ENCODE results near the gene ZFHX2. TPM values are rescaled to one million over a fixed set of nuclear protein-coding genes. Genes with fewer than 3 reads are reported as not detected.

Gene ZFHX2
- total and polyA plus RNA-seq, 2 of the 13 experiments (the other 11 are each of a cell fraction or from before 2014, with no cell fraction given), result 0.17 to 0.44 TPM

DNA sequence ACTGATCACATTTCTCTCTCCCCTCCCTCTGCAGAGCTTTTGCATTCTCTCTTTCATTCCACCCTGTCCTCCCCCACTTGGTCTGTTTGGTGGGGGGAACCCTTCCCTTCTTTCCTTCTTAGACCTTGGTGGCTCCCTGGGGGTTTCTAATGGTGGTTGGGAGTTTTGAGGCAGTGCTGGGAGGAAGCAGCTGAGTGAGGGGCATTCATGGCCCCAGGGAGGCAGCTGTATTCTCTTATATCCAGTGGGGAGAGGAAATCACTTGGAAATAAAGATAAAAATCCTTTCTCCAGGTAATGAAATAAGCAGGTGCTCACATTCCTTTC lies 68.8 kb downstream of the ZFHX2 start (continued):
- TF ChIP-seq RNF2 (conservative IDR thresholded peaks at IDR 0.05; ENCODE audit: low read depth) (no peak), ZNF501 (CRISPR knock-in tag; IDR thresholded peaks at IDR 0.05) (no peak), ZNF510 (CRISPR knock-in tag; IDR thresholded peaks at IDR 0.05; ENCODE audit: low read depth) (no peak), ZNF10 (CRISPR knock-in tag; IDR thresholded peaks at IDR 0.05; ENCODE audit: borderline replicate concordance, low read depth) (no peak), RFX1 (IDR thresholded peaks at IDR 0.05) (no peak), JARID2 (CRISPR knock-in tag; IDR thresholded peaks at IDR 0.05; ENCODE audit: insufficient replicate concordance) (no peak)

DNA sequence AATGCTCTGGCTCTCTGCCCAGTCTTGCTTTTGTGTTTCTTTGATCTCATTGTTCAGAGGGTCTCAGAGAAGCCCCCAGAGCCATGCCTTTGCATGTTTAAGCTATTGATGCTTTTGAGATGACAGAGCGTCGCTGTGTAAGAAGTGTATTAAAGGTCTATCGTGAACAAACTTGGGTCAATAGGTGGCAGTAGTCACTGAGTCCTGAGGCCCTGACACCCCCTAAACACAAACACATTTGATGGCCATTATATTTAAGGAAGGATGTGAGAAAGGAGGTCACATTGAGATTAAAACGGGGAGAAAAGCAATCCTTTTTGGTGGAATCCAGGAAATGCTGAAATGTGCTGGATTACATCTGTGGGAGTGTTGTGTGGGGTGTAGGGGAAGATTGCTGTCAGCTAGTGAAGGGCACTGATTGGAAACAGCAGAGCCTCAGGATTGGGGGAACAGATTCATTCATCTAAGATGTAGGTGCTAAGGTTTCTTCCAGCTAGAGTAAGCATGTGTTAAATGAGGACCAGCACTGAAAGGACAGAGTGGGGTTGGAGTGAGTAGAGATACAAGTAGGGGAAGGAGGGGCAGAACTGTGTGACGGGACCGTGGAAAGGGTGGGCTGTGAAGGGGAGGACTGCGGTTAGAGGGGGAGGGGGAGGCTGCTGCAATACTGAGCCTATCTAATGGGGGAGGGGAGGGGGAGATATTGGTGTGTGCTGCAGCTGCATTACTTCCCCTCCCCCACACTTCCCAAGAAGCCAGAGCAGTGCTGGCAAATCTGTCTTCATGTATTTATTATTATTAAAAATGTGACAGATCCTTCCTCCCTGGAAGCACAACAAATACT lies 69.4 kb downstream of the ZFHX2 start:
- Histone ChIP-seq H3K4me3 (replicated peaks in 1 of 3; ENCODE audit: insufficient read depth in 1 of 3, low read depth in 2 of 3, low read length in 3 of 3) (no peak overlapping the region), H3K27me3 (ENCODE audit: control insufficient read depth in 1 of 2, insufficient read depth in 2 of 2, low read length in 2 of 2) (no peaks in the 10 kb centered on the region), H3K4me2 (ENCODE audit: low read depth, low read length) (no peak overlapping the region), H3K9me3 (ENCODE audit: low read length) (no peaks in the 10 kb centered on the region), H3K79me2 (ENCODE audit: insufficient read depth, low read length) (no peaks in the 10 kb centered on the region), H3K9ac (ENCODE audit: insufficient read depth, low read depth, low read length) (no peak overlapping the region), H4K20me1 (ENCODE audit: insufficient read depth, low read length) (peaks cover 10% of the 10 kb centered on the region; the same call in 1 of the 2 replicates), H3K4me1 (ENCODE audit: insufficient read depth, low read length) (peaks cover 8% of the 10 kb centered on the region), H3K36me3 (replicated peaks in 1 of 2; ENCODE audit: control insufficient read depth in 1 of 2, insufficient read depth in 2 of 2, low read length in 2 of 2) (peaks cover 36 to 72% of the 10 kb centered on the region in 2 experiments), H3K27ac (ENCODE audit: extremely low read length, insufficient read depth, low read length) (no peak overlapping the region), H2AFZ (ENCODE audit: low read length) (no peak overlapping the region)
- WGBS (ENCODE audit: low lambda C conversion rate), result 91% methylated on average over 7 of the region's 7 CpGs
- ChIA-PET CTCF (ENCODE audit: low intra/inter-chr PET ratio, low total read pairs) (interaction anchor here (3.5 to 9.7 kb wide), 2 partner anchors 58 to 78 kb away, joined by 17 to 275 read pairs; partner anchors contain the start of gene THTPA), POLR2A (interaction anchor here (1.1 to 1.5 kb wide), 3 partner anchors 13 to 79 kb away, joined by 3 to 4 read pairs (median 4); partner anchors contain the start of gene NGDN)
- FAIRE-seq (no peak), ATAC-seq (no peak), DNase-seq (ENCODE audit: low spot score) (no peak)
- intact Hi-C loops (cut with micrococcal nuclease; ENCODE audit: unreplicated experiment) (no loop called here), in situ Hi-C loops (cut with HindIII; ENCODE audit: extremely low pct_ligation_motif_present, low pct_unique_long_range_greater_than_20kb) (loop anchor here (5.0 kb wide), 1 partner anchor 75 kb away; the partner anchor contains the start of gene THTPA)
- no TSS peak for BruUV-seq (replicated peaks)
- TF ChIP-seq TOPORS (CRISPR knock-in tag; IDR thresholded peaks at IDR 0.05), result 0 out of 2 replicates have a peak, but pooled peaks have one; percentile 7
- TF ChIP-seq, protein P1, sequence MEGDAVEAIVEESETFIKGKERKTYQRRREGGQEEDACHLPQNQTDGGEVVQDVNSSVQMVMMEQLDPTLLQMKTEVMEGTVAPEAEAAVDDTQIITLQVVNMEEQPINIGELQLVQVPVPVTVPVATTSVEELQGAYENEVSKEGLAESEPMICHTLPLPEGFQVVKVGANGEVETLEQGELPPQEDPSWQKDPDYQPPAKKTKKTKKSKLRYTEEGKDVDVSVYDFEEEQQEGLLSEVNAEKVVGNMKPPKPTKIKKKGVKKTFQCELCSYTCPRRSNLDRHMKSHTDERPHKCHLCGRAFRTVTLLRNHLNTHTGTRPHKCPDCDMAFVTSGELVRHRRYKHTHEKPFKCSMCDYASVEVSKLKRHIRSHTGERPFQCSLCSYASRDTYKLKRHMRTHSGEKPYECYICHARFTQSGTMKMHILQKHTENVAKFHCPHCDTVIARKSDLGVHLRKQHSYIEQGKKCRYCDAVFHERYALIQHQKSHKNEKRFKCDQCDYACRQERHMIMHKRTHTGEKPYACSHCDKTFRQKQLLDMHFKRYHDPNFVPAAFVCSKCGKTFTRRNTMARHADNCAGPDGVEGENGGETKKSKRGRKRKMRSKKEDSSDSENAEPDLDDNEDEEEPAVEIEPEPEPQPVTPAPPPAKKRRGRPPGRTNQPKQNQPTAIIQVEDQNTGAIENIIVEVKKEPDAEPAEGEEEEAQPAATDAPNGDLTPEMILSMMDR (CRISPR knock-in tag; IDR thresholded peaks at IDR 0.05), result peak; percentile 35
- TF ChIP-seq POLR2A (IDR thresholded peaks at IDR 0.05; ENCODE audit: insufficient read depth in 1 of 2, low read depth in 2 of 2, low read length in 2 of 2), result 0 out of 4 replicates have a peak, but pooled peaks of 1 of the 2 experiments have one; percentile 26
- no peak for TF ChIP-seq ZNF768 (CRISPR knock-in tag; IDR thresholded peaks at IDR 0.05)
- TF ChIP-seq STAG1 (CRISPR knock-in tag; IDR thresholded peaks at IDR 0.05), result peak; percentile 33; the same call in 1 of the 2 replicates
- no peak for TF ChIP-seq ZNF776 (CRISPR knock-in tag; IDR thresholded peaks at IDR 0.05)
- TF ChIP-seq ZNF746 (CRISPR knock-in tag; IDR thresholded peaks at IDR 0.05), result no peak
- TF ChIP-seq, protein P2, sequence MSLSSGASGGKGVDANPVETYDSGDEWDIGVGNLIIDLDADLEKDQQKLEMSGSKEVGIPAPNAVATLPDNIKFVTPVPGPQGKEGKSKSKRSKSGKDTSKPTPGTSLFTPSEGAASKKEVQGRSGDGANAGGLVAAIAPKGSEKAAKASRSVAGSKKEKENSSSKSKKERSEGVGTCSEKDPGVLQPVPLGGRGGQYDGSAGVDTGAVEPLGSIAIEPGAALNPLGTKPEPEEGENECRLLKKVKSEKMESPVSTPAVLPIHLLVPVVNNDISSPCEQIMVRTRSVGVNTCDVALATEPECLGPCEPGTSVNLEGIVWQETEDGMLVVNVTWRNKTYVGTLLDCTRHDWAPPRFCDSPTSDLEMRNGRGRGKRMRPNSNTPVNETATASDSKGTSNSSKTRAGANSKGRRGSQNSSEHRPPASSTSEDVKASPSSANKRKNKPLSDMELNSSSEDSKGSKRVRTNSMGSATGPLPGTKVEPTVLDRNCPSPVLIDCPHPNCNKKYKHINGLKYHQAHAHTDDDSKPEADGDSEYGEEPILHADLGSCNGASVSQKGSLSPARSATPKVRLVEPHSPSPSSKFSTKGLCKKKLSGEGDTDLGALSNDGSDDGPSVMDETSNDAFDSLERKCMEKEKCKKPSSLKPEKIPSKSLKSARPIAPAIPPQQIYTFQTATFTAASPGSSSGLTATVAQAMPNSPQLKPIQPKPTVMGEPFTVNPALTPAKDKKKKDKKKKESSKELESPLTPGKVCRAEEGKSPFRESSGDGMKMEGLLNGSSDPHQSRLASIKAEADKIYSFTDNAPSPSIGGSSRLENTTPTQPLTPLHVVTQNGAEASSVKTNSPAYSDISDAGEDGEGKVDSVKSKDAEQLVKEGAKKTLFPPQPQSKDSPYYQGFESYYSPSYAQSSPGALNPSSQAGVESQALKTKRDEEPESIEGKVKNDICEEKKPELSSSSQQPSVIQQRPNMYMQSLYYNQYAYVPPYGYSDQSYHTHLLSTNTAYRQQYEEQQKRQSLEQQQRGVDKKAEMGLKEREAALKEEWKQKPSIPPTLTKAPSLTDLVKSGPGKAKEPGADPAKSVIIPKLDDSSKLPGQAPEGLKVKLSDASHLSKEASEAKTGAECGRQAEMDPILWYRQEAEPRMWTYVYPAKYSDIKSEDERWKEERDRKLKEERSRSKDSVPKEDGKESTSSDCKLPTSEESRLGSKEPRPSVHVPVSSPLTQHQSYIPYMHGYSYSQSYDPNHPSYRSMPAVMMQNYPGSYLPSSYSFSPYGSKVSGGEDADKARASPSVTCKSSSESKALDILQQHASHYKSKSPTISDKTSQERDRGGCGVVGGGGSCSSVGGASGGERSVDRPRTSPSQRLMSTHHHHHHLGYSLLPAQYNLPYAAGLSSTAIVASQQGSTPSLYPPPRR (CRISPR knock-in tag; IDR thresholded peaks at IDR 0.05; ENCODE audit: borderline replicate concordance), result no peak
- no peak for TF ChIP-seq FOXA3 (CRISPR knock-in tag; IDR thresholded peaks at IDR 0.05)
- TF ChIP-seq NONO (IDR thresholded peaks at IDR 0.05), result no peak
- 0 out of 2 replicates have a peak, but pooled peaks have one; percentile 9 for TF ChIP-seq NONO (CRISPR knock-in tag; conservative IDR thresholded peaks at IDR 0.05)
- no peak for TF ChIP-seq HNRNPH1 (optimal IDR thresholded peaks at IDR 0.05; ENCODE audit: low read depth, low read length)

All from HepG2 (cell line).